DOHH2 (cell line): ENCODE data around the gene CMSS1.

Experiments used
- EZH2phosphoT487 ChIP-seq: fragments of 200-600 bp; sonication (generic); IDR thresholded peaks from 2 replicates; pipeline ENCODE4 v1.6.1; 2017; ENCODE audit warnings: borderline replicate concordance, mild to moderate bottlenecking, antibody characterized with exemption, low read length, moderate library complexity, mixed read lengths
- TF ChIP-seq, protein P1 (sequence below): fragments of 200-600 bp; sonication (generic); IDR thresholded peaks from one replicate; pipeline ENCODE4 v1.5.1; 2014; ENCODE audit warnings: antibody characterized with exemption, mild to moderate bottlenecking, low read depth, low read length; ENCODE audit not compliant: poor library complexity, severe bottlenecking

DNA sequence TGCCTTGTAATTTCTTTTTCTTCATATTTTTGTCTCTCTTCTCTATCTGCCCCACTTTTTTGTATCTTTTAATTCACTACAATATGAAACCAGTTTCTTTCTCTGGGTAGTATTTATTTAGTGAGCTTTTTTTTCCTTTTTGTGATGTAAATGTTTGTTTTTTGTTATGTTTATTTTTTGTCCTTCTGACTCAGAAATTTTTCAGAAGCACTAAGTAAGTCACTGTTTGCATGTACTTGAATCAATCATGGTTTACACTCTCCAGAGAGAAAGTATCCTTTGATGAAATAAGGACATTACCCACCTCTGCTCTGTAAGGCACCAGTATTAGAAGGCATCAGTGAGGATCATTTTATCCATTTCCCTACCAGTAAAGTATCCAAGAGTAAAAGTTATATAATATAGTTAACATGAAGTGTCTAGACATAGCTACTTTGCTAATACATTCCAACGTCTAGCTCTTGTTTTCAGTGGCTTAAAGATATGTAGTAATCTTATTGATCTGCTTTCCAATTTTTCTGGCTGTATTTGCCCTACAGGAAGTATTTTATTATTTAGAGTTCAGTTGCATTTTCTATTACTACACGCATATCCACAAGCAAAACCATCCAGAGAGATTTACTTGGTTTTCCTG is 271.2 kb downstream of the CMSS1 start:
- TF ChIP-seq, protein P1, sequence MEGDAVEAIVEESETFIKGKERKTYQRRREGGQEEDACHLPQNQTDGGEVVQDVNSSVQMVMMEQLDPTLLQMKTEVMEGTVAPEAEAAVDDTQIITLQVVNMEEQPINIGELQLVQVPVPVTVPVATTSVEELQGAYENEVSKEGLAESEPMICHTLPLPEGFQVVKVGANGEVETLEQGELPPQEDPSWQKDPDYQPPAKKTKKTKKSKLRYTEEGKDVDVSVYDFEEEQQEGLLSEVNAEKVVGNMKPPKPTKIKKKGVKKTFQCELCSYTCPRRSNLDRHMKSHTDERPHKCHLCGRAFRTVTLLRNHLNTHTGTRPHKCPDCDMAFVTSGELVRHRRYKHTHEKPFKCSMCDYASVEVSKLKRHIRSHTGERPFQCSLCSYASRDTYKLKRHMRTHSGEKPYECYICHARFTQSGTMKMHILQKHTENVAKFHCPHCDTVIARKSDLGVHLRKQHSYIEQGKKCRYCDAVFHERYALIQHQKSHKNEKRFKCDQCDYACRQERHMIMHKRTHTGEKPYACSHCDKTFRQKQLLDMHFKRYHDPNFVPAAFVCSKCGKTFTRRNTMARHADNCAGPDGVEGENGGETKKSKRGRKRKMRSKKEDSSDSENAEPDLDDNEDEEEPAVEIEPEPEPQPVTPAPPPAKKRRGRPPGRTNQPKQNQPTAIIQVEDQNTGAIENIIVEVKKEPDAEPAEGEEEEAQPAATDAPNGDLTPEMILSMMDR, result no peak
- no peak for TF ChIP-seq EZH2phosphoT487
